Measurements from ENCODE around the gene TBC1D25.

DNA sequence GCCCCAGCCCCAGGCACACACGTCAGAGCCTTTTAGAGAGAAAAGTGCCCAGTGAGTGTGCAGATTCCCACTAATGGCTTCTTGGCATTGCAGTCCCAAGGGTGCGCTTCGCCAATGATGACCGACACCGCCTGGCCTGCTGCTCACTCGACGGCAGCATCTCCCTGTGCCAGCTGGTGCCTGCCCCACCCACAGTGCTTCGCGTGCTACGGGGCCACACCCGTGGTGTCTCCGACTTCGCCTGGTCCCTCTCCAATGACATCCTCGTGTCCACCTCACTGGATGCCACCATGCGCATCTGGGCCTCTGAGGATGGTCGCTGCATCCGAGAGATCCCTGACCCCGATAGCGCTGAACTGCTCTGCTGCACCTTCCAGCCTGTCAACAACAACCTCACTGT is 60.7 kb downstream of the TBC1D25 start:
- TF ChIP-seq, protein P1, sequence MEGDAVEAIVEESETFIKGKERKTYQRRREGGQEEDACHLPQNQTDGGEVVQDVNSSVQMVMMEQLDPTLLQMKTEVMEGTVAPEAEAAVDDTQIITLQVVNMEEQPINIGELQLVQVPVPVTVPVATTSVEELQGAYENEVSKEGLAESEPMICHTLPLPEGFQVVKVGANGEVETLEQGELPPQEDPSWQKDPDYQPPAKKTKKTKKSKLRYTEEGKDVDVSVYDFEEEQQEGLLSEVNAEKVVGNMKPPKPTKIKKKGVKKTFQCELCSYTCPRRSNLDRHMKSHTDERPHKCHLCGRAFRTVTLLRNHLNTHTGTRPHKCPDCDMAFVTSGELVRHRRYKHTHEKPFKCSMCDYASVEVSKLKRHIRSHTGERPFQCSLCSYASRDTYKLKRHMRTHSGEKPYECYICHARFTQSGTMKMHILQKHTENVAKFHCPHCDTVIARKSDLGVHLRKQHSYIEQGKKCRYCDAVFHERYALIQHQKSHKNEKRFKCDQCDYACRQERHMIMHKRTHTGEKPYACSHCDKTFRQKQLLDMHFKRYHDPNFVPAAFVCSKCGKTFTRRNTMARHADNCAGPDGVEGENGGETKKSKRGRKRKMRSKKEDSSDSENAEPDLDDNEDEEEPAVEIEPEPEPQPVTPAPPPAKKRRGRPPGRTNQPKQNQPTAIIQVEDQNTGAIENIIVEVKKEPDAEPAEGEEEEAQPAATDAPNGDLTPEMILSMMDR (conservative IDR thresholded peaks at IDR 0.05; ENCODE audit: low read depth in 2 of 2), result no peak
- no peak for TF ChIP-seq POLR2AphosphoS5 (IDR thresholded peaks at IDR 0.05; ENCODE audit: low read depth)
- no peak for TF ChIP-seq CREB1 (CRISPR knock-in tag; IDR thresholded peaks at IDR 0.05; ENCODE audit: low read depth)
- TF ChIP-seq EZH2 (IDR thresholded peaks at IDR 0.05; ENCODE audit: low read depth, unreplicated experiment), result no peak
- TF ChIP-seq, protein P2, sequence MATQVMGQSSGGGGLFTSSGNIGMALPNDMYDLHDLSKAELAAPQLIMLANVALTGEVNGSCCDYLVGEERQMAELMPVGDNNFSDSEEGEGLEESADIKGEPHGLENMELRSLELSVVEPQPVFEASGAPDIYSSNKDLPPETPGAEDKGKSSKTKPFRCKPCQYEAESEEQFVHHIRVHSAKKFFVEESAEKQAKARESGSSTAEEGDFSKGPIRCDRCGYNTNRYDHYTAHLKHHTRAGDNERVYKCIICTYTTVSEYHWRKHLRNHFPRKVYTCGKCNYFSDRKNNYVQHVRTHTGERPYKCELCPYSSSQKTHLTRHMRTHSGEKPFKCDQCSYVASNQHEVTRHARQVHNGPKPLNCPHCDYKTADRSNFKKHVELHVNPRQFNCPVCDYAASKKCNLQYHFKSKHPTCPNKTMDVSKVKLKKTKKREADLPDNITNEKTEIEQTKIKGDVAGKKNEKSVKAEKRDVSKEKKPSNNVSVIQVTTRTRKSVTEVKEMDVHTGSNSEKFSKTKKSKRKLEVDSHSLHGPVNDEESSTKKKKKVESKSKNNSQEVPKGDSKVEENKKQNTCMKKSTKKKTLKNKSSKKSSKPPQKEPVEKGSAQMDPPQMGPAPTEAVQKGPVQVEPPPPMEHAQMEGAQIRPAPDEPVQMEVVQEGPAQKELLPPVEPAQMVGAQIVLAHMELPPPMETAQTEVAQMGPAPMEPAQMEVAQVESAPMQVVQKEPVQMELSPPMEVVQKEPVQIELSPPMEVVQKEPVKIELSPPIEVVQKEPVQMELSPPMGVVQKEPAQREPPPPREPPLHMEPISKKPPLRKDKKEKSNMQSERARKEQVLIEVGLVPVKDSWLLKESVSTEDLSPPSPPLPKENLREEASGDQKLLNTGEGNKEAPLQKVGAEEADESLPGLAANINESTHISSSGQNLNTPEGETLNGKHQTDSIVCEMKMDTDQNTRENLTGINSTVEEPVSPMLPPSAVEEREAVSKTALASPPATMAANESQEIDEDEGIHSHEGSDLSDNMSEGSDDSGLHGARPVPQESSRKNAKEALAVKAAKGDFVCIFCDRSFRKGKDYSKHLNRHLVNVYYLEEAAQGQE (IDR thresholded peaks at IDR 0.05; ENCODE audit: unreplicated experiment), result no peak
- TF ChIP-seq EZH2phosphoT487 (IDR thresholded peaks at IDR 0.05; ENCODE audit: unreplicated experiment), result no peak
- TF ChIP-seq NANOG (IDR thresholded peaks at IDR 0.05; ENCODE audit: borderline replicate concordance), result no peak
- TF ChIP-seq, protein P3, sequence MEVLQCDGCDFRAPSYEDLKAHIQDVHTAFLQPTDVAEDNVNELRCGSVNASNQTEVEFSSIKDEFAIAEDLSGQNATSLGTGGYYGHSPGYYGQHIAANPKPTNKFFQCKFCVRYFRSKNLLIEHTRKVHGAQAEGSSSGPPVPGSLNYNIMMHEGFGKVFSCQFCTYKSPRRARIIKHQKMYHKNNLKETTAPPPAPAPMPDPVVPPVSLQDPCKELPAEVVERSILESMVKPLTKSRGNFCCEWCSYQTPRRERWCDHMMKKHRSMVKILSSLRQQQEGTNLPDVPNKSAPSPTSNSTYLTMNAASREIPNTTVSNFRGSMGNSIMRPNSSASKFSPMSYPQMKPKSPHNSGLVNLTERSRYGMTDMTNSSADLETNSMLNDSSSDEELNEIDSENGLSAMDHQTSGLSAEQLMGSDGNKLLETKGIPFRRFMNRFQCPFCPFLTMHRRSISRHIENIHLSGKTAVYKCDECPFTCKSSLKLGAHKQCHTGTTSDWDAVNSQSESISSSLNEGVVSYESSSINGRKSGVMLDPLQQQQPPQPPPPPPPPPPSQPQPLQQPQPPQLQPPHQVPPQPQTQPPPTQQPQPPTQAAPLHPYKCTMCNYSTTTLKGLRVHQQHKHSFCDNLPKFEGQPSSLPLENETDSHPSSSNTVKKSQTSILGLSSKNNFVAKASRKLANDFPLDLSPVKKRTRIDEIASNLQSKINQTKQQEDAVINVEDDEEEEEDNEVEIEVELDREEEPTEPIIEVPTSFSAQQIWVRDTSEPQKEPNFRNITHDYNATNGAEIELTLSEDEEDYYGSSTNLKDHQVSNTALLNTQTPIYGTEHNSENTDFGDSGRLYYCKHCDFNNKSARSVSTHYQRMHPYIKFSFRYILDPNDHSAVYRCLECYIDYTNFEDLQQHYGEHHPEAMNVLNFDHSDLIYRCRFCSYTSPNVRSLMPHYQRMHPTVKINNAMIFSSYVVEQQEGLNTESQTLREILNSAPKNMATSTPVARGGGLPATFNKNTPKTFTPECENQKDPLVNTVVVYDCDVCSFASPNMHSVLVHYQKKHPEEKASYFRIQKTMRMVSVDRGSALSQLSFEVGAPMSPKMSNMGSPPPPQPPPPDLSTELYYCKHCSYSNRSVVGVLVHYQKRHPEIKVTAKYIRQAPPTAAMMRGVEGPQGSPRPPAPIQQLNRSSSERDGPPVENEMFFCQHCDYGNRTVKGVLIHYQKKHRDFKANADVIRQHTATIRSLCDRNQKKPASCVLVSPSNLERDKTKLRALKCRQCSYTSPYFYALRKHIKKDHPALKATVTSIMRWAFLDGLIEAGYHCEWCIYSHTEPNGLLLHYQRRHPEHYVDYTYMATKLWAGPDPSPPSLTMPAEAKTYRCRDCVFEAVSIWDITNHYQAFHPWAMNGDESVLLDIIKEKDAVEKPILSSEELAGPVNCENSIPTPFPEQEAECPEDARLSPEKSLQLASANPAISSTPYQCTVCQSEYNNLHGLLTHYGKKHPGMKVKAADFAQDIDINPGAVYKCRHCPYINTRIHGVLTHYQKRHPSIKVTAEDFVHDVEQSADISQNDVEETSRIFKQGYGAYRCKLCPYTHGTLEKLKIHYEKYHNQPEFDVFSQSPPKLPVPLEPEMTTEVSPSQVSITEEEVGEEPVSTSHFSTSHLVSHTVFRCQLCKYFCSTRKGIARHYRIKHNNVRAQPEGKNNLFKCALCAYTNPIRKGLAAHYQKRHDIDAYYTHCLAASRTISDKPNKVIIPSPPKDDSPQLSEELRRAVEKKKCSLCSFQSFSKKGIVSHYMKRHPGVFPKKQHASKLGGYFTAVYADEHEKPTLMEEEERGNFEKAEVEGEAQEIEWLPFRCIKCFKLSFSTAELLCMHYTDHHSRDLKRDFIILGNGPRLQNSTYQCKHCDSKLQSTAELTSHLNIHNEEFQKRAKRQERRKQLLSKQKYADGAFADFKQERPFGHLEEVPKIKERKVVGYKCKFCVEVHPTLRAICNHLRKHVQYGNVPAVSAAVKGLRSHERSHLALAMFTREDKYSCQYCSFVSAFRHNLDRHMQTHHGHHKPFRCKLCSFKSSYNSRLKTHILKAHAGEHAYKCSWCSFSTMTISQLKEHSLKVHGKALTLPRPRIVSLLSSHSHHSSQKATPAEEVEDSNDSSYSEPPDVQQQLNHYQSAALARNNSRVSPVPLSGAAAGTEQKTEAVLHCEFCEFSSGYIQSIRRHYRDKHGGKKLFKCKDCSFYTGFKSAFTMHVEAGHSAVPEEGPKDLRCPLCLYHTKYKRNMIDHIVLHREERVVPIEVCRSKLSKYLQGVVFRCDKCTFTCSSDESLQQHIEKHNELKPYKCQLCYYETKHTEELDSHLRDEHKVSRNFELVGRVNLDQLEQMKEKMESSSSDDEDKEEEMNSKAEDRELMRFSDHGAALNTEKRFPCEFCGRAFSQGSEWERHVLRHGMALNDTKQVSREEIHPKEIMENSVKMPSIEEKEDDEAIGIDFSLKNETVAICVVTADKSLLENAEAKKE (CRISPR knock-in tag; IDR thresholded peaks at IDR 0.05), result no peak

All from GM23338 (cell line).